Stimulated activated CD8-positive, alpha-beta memory T cell treated with anti-CD3 and anti-CD28 coated beads, Interleukin-4, amount 100 ng/mL, for 48 hours (primary cell): ENCODE measurements around the gene TVP23A.

Experiments used
- DNase-seq: peaks from one replicate; pipeline ENCODE4 v3.0.0-alpha.2; 2020

The TVP23A gene

DNA sequence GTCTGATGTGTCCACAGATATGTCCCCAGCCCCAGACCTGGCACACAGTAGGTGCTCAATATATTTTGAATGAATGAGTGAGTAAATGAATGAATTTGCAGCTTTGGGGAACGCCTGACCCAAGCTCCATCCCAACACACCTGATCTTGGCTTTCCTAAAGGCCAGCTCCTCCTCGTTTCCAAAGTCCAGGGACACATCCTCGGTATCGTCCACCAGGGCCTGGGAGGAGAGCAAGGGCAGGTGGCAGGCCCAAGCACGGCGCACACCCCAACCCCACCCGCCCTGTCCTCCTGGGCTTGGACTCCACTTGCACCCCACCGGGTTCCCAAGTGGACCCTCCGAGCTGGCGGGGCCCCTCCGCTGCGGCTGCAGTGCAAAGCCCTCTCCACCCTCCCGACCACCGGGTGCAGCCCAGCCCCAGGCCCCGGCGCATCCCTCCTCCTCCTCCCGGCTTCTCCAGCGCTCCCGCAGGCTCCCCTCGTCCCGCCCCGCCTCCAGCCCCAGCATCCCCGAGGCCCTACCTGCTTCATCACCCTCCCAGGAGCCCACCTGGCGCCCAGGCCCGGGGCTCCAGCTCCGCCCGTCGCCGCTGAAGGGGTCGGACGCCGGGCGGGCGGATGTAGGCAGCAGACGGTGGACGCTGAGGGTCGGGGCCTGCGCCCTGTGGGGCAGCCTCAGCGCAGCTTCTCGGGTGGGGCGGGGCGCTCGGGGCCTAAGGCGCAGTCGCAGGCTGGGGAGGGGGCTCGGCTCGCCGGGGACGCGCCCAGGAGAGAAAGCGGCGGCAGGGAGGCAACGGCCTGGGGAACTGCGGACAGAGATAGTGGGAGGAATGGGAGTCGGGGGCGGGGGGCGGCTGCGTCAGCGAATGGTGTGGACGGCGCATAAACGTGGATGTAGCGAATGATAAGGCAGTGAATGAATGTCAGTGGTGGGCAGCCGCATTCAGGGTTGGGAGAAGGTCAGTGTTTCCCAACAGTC is at the start of gene TVP23A:
Gene TVP23A, minus strand, starts transcription at position 832 of the 979 bp plus-strand sequence. Its CDS starts 301 bp downstream, at position 531.
- no peak for DNase-seq

DNA sequence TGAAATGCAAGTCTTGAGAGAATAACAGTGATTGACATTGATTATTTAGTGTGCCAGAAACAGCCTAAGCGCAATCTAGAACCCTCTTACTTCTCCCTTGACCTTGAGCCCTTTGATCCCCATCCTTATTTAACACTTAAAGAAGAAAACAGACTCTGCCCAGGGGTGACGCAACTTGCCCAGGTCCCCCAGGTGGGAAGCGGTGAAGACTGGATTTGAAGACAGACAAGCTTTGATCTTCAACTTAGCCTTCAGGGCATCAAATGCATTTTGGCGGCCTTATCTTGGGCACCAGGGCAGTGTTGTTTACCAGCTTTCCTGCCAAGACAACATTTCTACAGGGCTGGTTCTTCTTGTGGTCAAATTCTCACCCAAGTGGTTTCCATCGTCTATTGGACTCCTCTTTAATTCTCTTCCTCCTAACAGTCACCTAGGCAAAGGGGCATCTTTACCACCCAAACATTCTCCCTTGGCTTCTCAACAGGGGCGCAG is 49.6 kb upstream of the TVP23A start:
- no peak for DNase-seq

DNA sequence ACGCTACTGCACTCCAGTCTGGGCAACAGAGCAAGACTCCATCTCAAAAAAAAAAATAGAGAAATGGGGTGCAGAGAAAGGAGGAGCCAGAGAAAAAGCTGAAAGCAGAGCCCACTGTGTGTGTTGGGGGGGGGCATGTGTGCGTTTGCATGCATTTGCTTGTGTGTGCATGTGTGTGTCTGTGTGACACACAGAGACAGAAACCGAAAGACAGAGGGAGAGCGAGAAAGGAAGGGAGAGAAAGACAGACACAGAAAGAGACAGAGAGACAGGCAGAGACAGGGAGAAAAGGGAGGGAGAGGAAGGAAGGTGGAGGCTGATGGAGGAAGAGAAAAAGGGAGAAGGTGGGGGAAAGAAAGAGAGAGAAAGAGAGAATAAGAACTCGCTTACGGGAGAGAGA is 48.6 kb upstream of the TVP23A start:
- DNase-seq: no peak

DNA sequence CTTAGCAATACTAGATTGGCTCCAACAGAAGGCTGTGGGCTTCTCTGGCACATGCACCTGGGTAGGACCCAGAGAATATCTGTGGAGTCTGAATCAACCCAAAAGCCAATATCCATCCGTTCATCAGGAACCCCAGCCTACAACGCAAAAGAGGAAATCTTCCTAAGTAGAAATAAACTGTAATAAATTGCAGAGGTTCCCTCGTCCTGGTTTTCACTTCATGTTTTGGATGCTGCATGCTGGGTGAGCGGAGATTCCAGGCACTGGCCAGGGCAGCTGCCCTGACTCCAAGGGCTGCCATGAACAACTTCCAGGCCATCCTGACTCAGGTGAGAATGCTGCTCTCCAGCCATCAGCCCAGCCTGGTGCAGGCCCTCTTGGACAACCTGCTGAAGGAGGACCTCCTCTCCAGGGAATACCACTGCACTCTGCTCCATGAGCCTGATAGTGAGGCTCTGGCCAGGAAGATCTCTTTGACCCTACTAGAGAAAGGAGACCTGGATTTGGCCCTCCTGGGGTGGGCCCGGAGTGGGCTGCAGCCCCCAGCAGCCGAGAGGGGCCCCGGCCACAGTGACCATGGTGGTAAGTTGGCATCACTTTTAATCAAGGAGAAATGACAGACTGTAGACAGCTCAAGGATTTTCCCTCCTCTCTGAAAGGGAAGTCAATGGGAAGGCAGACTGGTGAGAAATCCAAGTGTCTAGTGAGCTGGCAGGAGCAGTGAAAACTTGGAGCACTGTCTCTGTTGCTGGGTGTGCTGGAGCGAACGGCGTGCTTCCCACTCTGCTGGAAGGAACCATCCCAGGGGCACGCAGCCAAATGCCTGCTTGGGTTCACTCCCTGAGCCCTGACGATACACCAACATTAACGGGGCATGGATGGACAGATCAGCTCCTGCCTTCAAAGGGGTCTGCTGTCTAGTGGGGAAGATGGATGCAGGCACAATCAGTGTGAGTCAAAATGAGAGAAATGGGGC is 47.7 kb upstream of the TVP23A start:
- DNase-seq: no peak

DNA sequence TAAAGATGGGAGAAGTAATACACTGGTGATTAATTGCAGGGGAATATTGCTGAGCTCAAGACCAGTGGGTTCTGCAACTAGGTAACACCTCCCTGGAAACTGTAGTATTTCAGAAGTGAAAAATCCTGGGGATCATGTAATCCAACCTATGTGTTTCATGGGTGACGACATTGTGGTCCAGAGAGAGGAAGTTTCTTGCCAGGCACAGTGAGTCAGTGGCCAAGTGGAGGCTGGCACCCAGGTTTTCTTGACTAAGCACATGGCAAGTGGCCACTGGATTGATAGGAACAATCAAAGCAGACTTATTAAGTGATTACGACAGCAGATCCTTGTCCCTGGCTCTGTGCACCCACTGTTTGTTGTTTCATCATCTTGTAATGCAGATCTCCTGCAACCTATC is 43.8 kb upstream of the TVP23A start:
- no peak for DNase-seq

DNA sequence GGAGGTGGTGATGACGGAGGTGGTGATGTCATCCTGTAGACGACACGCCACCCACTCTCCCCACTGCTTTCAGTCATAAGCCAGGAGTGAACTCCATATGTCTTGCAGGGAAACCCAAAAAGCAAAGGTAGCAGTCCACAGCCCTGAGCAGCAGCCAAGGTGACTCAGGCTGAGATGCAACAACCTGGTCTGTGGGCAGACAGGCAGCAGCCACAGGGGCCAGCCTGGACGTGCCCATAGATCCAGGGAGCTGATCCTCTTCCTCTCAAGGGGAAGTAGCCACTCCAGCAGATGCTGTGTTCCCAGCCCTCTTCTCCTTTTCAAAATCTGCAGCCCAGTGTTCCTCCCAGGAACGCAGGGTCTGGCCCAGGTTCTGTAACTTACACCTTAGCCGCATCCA is 41.1 kb upstream of the TVP23A start:
- DNase-seq: no peak

DNA sequence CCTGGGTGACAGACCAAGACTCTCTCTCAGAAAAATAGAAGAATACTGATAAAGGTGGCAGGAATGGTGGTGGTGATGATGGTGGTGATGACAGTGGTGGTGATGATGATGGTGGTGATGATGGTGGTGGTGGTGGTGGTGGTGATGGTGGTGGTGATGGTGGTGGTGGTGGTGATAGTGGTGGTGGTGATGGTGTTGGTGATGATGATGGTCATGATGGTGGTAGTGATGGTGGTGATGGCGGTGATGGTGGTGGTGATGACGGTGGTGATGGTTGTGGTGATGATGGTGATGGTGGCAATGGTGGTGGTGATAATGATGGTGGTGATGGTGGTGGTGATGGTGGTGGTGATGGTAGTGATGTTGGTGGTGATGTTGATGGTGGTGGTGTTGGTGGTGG is 40.4 kb upstream of the TVP23A start:
- no peak for DNase-seq

DNA sequence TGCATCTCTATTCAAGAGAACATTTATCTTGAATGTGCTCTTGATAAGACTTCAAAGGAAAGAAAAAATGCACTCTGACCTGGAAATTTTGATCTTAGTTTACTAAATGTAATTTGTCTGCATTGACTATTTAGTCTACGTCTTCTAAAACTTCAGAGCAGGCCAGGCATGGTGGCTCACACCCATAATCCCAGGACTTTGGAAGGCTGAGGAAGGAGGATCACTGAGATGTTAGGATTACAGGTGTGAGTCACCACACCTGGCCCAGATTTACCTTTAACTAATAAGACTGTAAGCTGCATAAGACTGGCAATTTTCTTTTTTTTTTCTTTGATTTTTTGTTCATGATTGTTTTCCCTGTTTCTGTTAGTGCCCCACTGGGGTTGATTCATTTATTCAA is 39.6 kb upstream of the TVP23A start:
- DNase-seq: no peak

DNA sequence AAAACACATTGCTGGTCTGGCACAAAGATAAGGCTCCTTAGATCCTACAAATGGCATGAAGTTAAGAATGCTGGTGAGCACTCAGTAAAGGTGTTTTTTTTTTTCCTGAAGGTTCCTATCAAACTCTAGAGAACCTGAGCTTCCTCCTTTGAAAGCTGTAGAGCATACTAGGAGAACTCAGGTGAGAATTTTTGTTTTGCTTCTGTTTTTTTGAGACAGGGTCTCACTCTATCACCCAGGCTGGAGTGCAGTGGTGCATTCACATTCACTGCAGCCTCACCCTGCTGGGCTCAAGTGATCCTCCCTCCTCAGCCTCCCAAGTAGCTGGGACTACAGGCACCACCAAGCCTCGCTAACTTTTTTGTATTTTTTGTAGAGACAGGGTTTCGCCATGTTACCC is 37.4 kb upstream of the TVP23A start:
- DNase-seq: no peak

DNA sequence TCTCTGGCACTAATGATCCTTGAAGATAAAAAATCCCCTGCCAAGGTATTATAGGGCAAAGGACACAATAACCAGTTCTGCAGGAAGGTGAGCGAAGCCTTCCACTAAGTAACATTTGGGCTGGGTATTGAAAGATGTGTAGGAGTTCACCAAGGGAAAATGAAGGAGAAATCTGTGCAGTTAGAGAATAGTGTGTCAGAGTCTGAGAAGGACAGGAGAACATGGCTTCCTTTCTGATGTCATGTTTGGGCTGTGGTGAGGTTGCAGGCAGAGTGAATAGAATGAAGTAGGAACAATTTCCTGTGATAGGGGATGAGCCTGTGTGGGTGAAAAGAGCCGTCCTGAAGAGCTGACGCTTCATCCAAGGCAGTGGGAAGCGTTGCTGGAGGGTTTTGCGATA is 34.4 kb upstream of the TVP23A start:
- DNase-seq: no peak

DNA sequence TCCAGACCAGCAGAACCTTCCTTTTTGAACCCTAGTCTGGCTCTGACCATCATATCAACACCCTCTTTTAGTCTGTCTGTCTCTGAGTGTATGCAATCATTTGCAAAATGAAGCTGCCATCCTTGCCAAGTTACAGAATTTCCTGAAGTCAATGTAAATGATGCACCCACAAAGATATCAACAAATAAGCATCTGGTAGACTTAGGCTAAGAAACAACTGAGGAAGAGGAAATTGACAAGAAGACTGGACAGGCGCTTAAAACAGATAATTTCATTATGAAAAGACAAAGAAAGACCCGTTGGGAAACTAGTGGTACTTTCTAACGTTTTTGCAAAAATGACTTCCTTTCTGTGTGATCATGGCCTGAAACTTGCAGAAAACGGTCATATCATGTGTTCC is 33.7 kb upstream of the TVP23A start:
- no peak for DNase-seq

DNA sequence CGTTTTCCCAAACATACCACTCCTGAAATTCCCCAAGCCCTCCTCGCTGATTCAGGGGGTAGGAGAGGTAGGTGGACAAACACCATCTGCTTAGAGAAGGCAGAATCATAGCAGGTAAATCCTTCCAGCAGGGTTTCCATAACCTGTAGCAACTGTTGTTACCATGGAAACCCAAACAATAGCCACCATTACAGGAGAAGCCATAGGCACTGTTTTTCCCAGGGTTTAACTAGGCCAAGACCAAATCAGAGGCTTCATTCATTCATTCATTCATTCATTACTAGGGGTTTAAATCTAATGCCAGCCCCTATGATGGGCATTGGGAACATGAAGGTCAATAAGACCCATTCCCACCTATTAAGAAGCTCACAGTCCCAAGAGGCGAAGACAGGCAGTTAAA is 32.9 kb upstream of the TVP23A start:
- no peak for DNase-seq

DNA sequence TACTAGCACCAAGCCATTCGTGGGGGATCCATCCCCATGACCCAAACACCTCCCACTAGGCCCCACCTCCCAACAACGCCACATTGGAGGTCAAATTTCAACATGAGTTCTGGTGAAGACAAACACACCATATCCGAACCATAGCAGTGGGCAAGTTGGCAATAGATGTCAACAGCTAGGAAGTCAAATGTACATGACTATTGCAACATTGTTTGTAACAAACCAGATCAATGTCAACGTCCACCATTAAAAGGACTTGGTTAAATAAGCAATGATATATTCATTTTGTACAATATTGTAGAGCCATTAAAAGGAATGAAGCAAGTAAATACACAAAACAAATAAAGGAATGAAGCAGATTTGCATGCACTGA is 31.9 kb upstream of the TVP23A start:
- DNase-seq: no peak

DNA sequence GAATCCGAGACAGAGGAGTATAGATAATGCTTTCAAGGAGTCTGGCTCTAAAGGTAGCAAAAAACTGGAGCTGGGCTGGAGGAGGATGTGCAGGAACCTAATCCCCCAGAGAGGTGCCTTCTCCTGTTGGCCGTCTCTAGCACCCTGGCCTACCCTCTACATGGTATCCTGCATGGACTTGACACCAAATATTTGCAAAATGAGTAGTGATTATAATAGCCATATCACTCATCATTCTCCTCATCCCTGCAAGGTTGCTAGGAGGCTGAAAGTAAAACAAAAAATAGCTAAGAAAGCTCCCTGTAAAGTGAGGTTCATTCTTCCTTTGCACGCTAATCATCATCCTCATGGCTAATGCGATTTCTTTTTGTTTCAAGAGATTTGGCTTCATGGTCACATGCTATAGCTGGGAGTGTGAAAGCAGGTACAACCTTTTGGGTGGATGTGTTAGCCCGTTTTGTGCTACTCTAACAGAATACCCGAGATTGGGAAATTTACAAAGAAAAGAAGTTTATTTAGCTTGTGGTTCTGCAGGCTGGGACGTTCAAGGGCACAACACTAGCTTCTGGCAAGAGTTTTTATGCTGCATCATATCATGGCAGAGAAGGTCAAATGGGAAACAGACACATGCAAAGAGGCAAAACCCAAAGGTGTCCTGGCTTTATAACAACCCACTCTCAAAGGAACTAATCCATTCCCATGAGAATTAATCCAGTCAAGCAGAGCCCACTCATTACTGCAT is 31.3 kb upstream of the TVP23A start:
- no peak for DNase-seq

DNA sequence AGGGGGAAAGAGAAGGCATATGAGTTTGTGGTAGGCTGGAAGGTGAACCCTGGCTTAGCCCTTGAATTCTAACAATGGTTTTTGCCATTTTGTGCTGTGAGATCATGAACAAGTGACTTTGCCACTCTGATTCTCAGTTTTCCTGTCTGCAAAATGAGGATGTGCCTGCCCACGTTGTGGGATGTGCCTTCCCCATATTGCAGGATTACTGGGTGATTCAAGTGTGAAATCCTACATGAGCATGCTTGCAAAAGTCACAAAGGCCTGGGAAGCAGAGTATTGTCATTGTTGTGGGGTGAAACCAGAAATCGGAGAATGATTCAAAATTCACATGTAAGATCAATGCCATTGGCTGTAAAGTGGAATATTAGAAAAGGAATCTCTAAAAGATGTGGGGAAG is 28.6 kb upstream of the TVP23A start:
- DNase-seq: no peak

DNA sequence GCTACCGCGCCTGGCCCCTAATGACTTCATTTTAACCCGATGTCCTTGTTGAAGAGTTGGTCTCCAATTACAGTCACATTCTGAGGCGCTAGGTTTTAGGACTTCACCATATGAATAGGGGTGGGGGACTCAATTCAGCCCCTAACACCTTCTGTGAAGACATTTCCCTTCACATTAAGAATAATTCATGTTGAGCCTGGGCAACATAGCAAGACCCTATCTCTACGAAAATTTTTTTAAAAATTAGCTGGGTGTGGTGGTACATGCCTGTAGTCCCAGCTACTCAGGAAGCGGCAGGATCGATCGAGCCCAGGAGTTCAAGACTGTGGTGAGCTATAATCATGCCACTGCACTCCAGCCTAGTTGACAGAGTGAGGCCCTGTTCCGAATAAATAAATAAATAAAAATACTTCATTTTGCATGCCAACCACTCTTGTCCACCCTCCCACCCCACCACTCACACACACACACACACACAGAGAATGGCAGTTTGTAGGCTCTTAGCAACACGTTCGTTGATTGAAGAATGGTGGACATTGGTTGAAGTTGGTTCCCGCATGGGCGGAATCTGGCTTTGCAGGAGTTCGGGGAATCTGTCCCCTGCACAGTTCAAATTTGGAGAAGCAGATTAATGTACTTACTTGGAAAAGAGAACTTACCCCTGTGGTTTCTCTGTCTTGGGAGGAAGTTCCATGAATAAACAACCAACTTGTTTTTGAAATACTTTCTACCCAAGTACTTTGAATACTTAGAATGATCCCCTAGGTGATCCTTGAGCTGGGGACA is 27.8 kb upstream of the TVP23A start:
- DNase-seq: no peak

DNA sequence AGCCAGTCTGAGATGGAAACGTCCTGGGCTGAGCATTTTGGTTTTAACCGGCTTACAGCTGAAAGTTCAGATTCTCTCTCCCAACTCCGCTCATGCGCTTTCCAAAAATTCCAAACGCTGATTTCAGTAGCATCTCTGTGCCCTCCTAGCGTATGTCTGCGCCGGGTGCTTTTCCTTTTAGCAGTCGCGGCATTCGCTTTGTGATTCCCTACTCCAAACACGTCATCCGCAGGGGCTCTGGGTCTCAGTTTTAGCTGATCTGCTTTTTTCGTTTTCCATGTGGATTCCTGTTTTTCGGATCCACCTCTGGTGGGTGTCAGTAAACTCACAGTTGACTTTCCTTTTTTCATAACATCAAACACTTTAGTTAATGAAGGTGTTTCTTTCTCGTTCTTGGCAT is 22.1 kb upstream of the TVP23A start:
- DNase-seq: no peak

DNA sequence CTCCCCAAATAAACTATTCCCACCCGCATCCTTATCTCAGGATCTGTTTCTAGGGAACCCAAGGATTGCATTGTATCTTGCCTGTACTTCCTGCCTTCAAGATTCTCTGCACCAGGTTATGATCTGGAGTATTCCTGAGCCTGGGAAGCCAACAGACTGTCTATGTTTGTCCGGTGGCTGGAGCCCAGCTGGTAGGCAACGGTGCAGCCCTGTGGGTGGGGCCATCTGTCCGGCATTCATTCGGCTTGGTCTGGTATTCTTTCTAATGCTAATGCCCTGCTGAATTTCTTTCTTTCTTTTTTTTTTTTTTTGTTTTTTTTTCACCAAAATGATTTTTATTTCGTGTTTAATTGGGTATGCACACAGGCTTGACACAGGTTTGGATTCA is 20.7 kb upstream of the TVP23A start:
- DNase-seq: no peak

DNA sequence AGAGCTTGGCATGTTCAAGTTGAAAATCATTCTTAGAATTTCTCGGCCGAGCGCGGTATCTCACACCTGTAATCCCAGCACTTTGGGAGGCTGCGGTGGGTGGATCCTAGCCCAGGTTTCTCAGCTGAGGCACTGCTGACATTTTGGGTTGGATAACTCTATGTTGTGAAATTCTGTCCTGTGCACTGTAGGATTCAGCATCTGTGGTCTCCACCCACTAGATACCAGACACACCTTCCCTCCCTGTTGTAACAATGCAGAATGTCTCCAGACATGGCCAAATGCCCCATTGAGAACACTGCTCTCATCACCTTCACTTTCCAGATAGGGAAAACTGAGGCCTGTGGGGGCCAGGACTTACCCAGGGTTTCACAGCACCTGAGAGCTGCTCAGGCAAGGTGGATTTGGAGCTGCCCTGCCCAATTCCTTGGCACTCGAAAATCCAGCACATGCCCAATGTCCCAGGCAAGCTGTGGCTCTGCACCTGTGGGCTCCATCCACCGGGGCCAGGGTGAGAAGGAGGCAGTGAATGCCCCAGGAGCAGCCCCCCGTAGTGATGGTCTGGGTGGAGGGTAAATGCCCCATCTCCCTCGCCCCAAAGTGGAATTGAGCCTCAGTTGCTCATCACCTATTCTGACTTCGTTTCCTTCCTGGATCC is 20.2 kb upstream of the TVP23A start:
- no peak for DNase-seq

DNA sequence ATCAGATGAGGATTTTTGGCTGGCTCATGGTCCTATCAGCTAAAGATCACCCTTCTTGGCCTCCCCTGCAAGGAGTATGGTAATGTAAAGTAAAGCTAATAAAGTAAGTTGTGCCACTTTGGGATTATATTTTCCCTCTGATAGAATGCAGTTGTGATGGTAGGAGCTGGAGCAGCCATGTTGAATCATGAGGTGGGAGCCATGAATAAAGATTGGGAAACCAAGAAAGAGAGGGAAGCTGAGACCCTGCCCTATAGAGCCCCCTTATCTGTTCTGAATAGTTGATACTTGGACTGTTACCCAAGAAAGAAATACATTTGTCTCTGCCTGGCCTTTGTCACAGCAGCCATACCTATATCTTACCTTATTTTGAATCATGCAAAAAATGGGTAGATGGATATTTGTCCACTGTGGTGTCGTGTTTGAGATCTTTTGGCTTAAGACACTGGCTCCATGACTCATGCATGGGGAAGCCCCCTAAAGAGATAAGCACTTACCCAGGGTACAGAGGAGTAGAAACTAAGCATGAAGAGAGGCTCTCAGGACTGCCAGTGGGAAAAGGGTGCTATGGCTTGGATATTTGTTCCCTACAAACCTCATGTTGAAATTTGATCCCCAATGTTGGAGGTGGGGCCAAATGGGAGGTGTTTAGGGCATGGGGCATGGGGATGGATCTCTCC is 17.7 kb upstream of the TVP23A start:
- no peak for DNase-seq
